GM19023 (cell line): ENCODE data around the gene VWCE.

Source experiments
- ATAC-seq: cut with Tn5 transposase; IDR thresholded peaks from one replicate; pipeline ENCODE4 v1.9.1; 2021; ENCODE audit warnings: mild to moderate bottlenecking, moderate library complexity; ENCODE audit not compliant: unreplicated experiment

VWCE gene

DNA sequence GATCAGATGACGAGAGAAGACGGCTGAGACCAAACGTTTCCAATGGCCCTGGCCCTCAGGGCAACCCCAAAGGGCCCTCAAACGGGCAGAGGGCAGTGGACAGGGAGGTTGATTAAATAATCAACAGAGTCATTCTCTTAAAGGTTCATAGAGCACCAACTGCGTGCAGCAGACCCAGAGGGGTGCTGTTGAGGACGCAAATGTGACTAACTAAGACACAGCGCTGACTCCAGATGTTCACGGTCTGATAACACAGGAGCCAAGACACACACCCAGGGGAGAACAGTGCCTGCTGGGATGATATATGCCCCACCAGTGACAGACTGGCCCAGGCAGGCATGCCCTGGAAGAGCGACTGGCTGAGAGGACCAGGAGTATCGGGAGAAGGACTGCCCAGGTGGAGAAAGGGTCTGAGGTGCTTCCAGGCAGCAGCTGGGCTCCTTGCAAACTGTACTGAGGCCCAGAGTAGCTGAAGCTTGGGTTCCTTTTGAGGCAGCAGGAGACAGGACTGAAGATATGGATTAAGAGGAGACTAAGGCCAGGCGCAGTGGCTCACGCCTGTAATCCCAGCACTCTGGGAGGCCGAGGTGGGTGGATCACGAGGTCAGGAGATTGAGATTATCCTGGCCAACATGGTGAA is 7.7 kb downstream of the VWCE start:
- ATAC-seq: no peak

DNA sequence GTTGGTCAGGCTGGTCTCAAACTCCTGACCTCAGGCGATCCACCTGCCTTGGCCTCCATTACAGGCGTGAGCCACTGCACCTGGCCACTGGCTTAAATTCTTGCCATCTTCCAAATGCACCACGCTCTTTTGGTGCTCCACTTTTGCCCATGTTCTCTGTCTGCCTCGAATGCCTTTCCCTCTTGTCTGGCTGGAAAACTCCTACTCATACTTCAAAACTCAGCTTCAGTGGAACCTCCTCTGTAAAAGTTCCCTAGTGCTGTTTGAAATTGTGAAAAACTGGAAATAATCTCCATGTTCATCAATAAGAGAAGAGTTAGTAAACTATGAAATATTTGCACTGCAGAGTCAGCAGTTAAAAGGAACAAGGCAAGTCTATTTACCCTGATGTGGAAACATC is 11.5 kb downstream of the VWCE start:
- ATAC-seq: no peak

DNA sequence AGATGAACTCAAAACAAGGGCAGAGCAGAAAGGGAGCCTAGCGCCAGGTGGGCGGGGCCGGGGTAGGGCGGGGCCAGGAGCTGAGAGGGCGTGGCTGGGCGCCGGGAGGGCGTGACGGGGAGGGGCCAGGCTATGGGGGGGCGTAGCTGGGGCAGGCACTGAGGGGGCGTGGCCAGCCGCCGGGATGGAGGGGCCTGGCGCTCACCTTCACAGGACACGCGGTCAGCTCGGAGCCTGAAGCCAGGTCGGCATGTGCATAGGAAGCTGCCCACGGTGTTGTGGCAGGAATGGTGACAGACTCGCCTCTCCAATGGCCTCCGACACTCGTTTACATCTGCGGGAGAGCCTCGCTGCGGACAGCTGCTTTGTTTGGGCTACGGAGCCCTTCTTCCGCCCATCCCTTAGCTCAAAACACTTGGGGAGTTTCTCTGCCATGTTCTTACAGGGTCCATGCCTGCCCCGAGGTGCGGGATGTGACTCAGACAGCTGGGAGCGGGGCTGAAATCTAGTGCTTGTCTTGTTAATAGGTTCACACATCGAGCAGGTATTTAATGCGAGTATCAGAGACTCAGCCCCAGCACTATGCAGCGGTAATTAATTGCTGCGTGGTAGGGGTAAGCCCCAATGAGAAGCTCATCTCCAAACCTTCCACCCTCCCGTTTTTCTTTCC is 13.4 kb downstream of the VWCE start:
- no peak for ATAC-seq

DNA sequence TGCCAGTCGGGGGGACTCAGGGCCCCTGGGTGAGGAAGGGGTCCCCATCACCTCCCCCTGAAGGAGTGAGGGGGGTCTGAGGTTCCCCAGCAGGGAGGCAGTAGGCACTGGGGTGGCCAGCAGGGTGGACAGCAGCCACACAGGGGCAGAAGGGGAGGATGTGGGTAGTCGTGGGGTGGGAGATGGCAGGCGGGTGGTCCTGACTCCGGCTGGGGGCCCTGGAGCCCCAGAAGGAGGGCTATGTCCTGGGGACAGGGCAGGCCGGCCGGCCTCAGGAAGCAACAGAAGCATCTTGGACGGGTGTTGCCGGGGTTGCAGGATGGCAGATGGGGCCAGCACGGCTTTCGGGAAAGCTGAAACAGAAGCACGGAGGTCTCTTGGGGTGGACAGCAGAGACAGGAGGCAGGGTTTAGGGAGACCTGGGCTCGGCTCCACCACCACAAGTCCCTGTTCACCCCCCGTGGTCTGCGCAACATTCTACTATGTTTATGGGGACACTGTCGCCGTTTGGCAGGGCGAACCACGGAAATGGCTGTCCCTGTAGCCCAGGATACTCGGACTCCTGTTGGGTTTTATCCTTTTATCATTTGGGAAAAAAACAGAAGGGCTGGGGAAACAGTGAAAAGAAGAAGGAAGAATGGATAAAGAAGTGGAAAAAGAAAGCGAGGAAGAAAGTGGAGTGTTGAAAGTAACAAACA is 14.1 kb downstream of the VWCE start:
- ATAC-seq: no peak

DNA sequence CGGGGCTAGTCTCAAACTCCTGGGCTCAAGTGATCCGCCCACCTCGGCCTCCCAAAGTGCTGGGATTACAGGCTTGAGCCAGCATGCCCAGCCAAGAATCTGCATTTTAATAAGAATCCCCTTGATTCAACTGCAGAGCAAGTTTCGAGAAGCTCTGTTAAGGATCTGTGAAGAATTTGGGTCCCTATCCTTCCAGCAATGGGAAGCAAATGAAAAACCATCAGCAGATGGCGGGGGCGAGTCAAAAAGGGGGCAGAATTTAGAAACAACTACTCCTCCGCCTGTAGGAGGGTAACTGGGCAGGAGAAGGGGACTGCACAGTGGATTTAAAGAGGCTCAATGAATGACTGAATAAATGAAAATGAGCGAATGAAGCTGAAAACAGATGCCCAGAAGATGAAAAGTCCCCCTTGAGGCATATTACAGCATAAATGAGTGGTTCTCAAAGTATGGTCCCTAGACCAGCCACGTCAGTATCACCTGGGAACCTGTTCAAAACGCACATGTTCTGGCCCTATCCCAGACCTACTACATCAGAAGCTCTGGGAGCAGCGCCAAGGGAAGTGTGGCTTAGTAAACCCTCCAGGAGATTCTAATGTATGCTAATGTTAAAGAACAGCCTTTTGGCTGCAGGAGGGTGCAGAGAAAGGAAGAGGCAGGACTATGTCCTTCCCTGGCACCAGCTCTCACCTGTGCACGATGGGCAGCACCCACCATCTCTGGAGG is 15.0 kb downstream of the VWCE start:
- ATAC-seq: no peak

DNA sequence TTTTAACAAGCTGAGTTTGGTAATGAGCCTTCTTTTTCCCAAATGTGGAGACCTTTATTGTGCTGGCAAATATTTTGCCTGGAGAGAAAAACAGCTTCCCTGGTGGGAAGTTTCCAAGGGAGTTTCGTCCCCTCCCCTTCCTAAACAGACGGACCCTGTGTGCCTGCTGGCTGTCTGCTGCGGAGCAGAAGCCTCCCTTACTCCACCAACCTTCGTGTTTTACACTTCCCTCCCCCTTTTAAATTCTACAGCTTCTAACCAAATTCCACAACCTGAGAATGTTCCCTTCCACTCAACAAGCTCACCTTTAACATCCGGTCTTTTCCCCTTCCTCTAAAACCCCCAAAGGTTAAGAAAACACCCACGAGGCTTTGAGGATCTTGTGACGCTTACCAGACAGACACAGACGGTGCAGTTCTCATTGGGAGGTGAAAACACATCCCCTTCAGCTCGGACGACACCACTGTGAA is 17.1 kb downstream of the VWCE start:
- ATAC-seq: no peak

DNA sequence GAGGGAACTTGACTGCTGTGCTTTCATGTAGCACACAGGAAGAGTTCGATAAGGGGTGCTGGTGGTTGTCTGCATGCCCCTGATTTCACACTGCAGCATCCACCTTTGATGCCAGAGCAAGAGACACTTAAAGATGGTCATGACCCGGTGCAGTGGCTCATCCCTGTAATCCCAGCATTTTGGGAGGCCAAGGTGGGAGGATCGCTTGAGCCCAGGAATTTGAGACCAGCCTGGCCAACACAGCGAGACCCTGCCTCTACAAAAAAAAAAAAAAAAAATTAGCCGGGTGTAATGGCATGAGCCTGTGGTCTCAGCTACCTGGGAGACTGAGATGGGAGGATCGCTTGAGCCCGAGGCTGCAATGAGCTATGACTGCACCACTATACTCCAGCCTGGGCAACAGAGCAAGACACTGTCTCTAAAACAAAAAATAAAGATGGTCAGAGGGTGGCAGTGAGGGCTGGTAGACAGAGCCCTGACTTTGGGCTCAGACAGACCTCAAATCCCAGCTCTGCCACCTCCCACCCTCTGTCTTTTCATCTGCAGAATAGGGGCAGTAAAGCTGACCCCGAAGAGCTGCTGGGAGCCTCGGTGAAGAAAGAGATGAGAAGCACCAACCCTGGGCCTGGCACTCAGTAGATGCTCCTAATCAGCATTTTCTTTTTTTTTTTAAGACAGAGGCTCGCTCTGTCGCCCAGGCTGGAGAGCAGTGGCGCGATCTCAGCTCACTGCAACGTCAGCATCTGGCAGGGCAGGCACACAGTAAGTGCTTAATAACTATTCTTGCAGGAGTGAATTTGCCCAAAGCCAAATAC is 17.7 kb downstream of the VWCE start:
- ATAC-seq: no peak

DNA sequence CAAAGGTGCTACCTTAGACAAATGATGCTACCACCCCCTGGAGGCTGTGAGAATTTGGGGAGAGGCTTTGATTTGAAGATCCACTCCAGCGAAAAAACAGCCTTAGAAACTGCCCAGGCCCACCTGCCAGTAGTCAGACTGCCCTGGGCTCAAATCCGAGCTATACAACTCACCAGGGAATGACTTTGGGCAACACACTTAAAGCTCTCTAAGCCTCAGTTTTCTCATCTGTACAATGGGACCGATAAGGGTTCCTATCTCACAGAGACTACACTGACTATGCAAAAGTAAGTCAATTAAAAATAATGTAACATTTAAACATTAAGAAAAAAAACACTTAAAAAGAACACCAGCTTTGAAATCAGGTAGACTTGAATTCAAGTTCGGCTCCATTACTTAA is 19.9 kb downstream of the VWCE start:
- no peak for ATAC-seq

DNA sequence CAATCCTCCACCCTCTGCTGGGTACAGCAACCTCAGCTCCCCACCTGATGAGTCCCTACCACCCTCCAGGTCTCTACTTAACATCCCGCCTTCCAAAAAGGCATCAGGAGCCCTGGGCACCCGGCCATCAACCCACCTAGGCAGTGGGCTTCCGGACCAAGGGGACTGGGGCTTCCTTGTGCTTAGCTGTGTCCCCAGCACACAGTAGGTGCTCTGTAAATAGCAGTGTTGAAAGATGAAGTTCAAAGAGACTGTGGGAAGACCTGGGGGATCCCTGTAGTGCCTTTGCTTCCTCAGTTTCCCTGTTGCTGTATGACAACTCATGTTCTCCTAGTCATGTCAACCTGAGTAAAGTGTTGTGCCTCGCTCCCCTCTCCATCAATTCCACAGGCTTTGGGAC is 21.0 kb downstream of the VWCE start:
- ATAC-seq: no peak

DNA sequence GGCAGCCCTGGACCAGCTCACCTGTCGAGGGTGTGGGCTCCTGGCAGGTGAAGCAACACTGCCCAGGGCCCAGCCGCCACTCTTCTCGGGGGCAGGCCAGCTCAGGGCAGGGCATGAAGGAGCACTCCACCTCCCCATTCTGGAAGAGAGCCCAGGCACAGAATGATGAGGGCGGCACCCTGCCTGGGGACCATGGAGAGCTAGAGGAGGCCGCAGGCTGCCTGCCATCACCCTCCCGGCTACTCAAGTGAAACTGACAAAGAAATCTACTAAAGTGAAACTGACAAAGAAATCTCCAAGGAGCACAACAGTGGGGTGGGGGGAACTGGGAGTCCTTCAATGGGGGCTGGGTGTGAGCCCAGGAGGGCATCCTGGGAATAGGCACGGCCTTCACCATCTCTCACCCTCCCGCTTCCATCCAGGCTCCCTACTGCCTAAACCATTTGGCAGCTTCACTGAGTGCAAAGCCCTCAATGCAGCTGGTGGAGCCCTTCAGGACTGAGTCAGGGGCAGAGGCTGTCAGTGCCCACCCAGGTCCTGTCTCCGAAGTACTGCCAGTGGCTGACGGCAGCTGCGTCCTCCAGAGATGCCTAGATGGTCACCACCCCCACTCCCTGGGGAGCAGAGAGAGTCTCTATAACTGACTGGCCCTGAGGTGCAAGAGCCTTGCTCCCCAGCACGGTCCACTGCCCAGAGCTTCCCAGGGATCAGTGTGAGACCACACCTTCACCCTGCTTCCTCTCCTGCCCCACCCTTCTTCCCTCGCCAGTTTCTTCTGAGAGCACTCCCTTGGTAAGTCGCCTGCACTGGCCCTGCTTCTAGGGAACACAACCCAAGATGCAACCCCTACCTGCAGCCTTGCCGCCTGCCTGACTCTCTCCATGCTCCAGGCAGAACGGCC is 21.7 kb downstream of the VWCE start:
- ATAC-seq: no peak

DNA sequence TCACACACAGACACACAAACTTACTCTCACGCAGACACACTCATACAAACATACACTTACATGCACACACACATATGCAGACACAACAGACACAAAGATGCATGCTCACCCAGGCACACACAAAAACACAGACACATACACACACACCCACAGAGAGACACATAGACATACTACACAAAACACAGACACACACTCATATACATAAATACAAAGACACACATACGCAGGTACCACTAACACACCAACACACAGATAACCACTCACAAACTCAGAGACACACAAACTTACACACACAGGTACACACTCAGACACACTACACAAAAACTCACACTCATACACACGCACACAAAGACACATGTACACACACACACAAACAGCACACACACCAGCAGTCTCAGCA is 22.4 kb downstream of the VWCE start:
- ATAC-seq: no peak

DNA sequence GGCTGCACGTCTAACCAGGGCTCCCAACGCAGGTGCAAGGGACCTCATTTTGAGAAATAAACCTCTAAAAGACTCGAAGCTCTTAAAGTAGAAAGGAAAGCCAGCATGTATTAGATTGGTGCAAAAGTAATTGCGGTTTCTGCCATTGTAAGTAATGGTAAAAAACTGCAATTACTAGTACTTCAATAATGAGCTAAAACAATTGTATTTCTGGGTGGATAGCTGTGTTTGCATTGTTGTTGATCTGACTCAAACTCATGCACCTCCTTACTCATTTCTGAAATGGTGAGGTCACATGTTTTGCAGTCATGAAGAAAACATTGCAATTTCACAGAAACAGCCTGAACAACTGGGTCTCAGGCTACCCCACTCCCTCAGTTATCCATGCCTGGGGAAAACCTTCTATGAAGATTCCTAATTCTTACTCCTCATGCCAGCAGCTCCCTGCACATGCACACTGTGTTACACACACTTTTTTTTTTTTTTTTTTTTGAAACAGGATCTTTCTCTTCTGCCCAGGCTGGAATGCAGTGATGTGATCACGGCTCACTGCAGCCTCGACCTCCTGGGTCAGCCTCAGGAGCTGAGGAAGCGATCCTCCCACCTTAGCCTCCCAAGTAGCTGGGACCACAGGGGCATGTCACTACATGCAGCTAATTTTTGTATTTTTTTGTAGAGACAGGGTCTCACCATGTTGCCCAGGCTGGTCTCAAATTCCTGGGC is 24.6 kb downstream of the VWCE start:
- no peak for ATAC-seq

DNA sequence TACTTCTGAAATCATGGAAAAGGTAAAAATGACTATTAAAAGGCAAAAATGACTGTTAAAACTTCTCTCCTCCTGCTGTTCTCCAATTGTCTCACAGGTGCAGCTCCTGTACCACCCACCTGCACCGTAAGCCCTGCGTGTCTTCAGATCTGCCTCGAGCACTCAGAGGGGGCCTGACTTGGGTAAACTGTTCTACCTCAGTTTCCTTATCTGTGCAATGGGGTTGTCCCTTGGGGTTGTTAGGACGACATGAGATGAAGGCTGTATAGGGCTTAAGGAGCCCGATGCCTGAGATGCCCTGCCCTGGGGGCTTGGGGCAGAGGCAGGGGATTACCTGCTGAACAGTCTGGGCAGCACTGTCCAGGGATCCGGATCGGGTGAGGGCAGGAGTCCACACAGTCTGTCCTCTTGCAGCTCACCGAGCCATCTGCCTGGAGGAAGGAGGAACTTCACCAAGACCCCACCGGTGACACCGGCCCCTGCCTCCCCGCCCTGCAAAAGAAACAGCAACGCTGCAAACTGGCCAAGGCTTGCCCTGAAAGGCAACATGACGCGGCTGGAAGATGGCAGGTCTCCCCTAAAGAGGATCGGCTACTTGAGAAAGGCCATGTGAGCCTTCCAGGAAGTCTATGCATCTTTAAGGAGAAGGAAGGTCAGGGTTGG is 26.4 kb downstream of the VWCE start:
- ATAC-seq: no peak

DNA sequence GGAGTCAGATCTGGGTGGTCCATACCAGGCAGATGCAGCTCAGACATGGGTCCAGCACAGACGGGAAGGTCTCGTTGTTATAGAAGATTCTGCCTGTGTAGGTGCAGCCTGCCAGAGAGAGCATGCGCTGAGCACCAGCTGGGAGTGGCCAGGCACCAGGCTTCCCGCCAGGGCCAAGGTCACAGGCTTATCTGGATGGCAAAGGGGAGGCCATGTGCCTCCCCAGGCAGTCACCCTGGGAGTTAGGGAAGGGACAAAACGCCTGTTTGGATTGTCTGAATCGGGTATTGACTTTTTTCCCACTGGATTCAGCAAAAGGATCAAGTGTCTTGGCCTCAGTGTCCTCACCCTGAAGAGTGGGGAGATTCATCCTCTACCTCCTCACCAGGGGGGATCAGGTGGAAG is 27.7 kb downstream of the VWCE start:
- no peak for ATAC-seq

DNA sequence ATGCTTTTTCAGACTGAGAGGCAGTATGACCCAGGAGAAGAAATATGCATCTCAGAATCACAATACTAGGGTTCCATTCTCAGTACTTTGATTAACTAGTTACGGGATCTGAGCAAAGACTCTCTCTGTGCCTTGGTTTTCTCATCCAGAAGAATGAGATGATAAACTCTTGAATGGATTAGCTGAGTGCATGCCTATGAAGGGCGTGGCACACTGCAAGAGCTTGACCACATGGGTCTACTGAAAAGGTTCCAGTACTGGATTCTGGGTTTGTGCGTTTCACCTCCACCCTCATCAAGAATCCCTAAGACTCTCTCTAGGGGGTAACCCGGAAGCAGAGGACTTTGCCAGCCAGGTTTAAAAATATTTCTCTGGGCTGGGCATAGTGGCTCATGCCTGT is 28.5 kb downstream of the VWCE start:
- no peak for ATAC-seq

DNA sequence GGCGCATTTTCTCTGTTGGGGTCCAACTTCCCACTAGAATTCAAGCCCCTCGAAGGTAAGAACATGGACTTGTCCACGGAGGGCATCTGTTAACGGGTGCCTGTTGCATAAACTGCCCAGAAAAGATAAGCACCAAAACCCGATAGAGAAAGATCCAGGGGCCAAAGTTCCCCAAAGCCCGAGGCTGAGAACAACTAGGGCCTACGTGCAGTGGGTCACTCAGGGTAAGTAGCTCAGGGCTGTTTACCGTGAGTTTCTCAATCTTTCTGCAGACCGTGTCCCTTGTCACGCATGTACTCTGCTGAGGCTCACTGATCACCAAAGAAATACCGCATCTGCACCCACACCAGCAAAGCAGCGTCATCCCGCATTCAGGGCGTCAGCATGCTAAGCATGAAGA is 29.8 kb downstream of the VWCE start:
- ATAC-seq: no peak

DNA sequence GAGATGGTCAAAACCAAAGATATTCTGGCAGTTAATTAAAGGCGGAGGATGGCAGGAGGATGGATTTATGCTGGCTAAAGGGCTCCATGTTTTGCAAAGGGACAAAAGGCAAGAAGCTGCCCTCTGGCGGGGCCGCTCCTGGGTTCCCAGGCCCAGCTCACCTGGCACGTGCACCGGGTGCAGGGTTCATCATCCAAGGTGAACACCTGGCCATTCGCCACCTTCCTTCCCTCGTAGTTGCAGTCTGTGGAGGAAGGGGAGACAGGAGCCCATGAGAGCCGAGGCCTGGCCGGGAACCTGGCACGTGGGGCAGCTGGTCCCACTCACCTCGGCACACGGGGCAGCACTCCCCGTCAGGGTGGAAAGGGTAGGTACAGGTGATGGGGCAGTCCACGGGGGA is 30.3 kb downstream of the VWCE start:
- no peak for ATAC-seq

DNA sequence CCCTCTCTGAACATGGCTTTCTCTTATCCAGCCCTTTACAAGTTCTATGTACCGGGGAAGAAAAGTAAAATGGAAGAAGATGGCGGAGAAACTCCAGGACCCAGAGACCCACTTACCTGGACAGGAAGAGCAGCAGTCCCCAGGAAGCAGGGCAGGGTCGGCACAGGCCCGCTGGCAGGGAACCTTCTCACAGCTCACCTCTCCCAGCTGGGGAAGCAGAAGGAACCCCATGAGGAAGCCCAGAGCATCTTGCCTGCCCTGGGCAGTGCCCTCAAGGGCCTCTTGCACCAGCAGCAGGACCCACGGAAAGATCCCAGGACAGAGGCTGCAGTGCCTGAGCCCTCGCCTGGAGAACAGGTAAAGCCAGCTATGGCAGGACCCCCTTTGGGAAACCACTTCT is 30.7 kb downstream of the VWCE start:
- no peak for ATAC-seq

DNA sequence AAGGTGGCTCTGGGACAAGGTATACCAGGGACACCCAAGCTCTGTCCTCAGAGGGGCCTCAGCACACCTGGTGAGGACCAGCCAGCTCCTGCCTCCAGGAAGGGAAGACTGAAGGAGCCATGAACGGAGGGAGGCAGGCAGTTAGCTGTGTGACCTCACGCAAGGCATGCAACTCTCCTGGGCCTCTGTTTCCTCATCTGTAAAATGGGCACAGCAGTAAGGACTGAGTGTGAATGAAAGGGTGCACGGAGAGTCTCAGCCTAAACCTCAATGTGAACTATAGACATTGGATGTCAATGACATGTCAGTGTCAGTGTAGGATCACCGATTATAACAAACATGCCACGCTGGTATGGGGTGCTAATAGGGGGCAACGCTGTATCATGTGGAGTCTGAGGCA is 35.8 kb downstream of the VWCE start:
- no peak for ATAC-seq
